K562 (cell line): ENCODE data around the gene PRSS48.

Experiments used
- EGR1 ChIP-seq: fragments of 450-650 bp; conservative IDR thresholded peaks from 2 replicates; pipeline ENCODE4 v1.6.1; 2017; ENCODE audit warnings: mild to moderate bottlenecking
- ESRRA ChIP-seq: fragments of 450-650 bp; IDR thresholded peaks from 2 replicates; pipeline ENCODE4 v1.6.1; 2014; ENCODE audit warnings: low read depth, mild to moderate bottlenecking, moderate library complexity, borderline replicate concordance
- EZH2 ChIP-seq: IDR thresholded peaks from 2 replicates; pipeline ENCODE4 v1.6.1; 2012; ENCODE audit warnings: low read depth, mild to moderate bottlenecking, inconsistent platforms, low read length, borderline replicate concordance
- FOS ChIP-seq: IDR thresholded peaks from 3 replicates; pipeline ENCODE4 v1.6.1; 2011; ENCODE audit not compliant: insufficient read length; ENCODE audit errors: extremely low read depth
- GTF2F1 ChIP-seq: IDR thresholded peaks from 2 replicates; pipeline ENCODE4 v1.6.1; 2011; ENCODE audit warnings: low read depth, low read length, improper control_type of control experiment
- POLR2AphosphoS5 ChIP-seq: IDR thresholded peaks from 2 replicates; pipeline ENCODE4 v1.6.1; 2011; ENCODE audit warnings: mild to moderate bottlenecking, low read depth, low read length, moderate library complexity; ENCODE audit not compliant: control insufficient read depth, insufficient read depth
- SMAD4 ChIP-seq: fragments of 250-450 bp; sonication (Bioruptor Pico); conservative IDR thresholded peaks from 2 replicates; pipeline ENCODE4 v1.8.0; 2021; ENCODE audit warnings: inconsistent platforms, mild to moderate bottlenecking, moderate library complexity
- TCF7L2 ChIP-seq: fragments of 150-350 bp; IDR thresholded peaks from 2 replicates; pipeline ENCODE4 v1.6.1; 2016; ENCODE audit warnings: low read depth, mild to moderate bottlenecking, low read length, moderate library complexity
- ZNF224 ChIP-seq: sonication (generic); formaldehyde crosslinking; IDR thresholded peaks from 2 replicates; pipeline ENCODE4 v1.8.0; 2022; ENCODE audit warnings: mild to moderate bottlenecking, missing genetic modification reagents
- TF ChIP-seq, protein P1 (sequence below): conservative IDR thresholded peaks from 2 replicates; pipeline ENCODE4 v1.6.1; 2011; ENCODE audit warnings: low read depth, mild to moderate bottlenecking, low read length; ENCODE audit not compliant: control insufficient read depth

DNA sequence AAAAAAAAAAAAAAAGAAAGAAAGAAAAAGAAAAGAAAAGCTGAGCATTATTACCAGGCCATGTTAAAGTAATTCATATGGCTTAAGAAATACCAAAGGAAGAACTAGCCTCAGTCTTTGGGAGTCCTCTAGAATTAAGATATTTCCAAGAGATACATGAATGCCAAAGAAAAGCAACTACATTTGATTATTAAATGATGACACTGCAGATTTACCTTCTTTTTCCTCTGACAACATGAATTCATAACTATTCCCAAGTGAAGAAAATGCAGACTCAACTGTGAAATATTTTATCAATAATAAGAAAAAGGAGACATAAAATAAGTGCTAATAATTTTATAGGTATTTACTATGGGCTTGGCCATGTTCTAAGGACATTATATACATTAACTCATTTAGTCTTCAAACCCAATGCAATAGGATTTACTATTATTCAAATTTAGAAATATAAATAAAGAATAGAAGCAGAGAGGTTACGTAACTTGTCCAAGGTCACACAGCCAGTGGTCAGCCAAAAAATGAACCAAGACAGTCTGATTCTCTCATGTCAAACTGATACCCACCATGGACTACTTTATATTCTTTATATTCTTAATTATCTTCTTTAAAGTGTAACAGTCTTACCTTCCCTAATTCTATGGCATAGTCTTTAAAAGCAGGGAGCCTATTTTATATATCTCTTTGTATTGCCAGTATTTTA lies 41.5 kb downstream of the PRSS48 start:
- TF ChIP-seq EGR1 (no peak), EZH2 (no peak), SMAD4 (no peak), ZNF224 (CRISPR knock-in tag) (no peak), FOS (no peak), POLR2AphosphoS5 (no peak), GTF2F1 (no peak), TCF7L2 (no peak), ESRRA (no peak)
- TF ChIP-seq, protein P1, sequence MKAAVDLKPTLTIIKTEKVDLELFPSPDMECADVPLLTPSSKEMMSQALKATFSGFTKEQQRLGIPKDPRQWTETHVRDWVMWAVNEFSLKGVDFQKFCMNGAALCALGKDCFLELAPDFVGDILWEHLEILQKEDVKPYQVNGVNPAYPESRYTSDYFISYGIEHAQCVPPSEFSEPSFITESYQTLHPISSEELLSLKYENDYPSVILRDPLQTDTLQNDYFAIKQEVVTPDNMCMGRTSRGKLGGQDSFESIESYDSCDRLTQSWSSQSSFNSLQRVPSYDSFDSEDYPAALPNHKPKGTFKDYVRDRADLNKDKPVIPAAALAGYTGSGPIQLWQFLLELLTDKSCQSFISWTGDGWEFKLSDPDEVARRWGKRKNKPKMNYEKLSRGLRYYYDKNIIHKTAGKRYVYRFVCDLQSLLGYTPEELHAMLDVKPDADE = no peak
